Measurements from ENCODE around the gene NELFE.

GRCh38 chr6:31943742-31944141 lies 15.0 kb downstream of the NELFE start:
- TF ChIP-seq ATF2 (CRISPR knock-in tag; IDR thresholded peaks at IDR 0.05) (no peak), POLR2A (IDR thresholded peaks at IDR 0.05; ENCODE audit: insufficient read depth in 1 of 2, low read depth in 2 of 2, low read length in 2 of 2) (no peak), CEBPB (IDR thresholded peaks at IDR 0.05; ENCODE audit: borderline replicate concordance, low read depth, low read length) (no peak), BCLAF1 (IDR thresholded peaks at IDR 0.05) (no peak), HDAC6 (IDR thresholded peaks at IDR 0.05; ENCODE audit: low read depth, low read length) (no peak), KDM5B (CRISPR knock-in tag; IDR thresholded peaks at IDR 0.05; ENCODE audit: borderline replicate concordance) (no peak), ZSCAN12 (CRISPR knock-in tag; IDR thresholded peaks at IDR 0.05) (no peak)
- TF ChIP-seq, protein P1, sequence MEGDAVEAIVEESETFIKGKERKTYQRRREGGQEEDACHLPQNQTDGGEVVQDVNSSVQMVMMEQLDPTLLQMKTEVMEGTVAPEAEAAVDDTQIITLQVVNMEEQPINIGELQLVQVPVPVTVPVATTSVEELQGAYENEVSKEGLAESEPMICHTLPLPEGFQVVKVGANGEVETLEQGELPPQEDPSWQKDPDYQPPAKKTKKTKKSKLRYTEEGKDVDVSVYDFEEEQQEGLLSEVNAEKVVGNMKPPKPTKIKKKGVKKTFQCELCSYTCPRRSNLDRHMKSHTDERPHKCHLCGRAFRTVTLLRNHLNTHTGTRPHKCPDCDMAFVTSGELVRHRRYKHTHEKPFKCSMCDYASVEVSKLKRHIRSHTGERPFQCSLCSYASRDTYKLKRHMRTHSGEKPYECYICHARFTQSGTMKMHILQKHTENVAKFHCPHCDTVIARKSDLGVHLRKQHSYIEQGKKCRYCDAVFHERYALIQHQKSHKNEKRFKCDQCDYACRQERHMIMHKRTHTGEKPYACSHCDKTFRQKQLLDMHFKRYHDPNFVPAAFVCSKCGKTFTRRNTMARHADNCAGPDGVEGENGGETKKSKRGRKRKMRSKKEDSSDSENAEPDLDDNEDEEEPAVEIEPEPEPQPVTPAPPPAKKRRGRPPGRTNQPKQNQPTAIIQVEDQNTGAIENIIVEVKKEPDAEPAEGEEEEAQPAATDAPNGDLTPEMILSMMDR (CRISPR knock-in tag; IDR thresholded peaks at IDR 0.05) = no peak
